ENCODE results near the gene SKP2. TPM values are rescaled to one million over a fixed set of nuclear protein-coding genes. Genes with fewer than 3 reads are reported as not detected.

Gene SKP2
- total and polyA plus RNA-seq, 12 donors: 2.9 to 52.1 (median 13.7) TPM

DNA sequence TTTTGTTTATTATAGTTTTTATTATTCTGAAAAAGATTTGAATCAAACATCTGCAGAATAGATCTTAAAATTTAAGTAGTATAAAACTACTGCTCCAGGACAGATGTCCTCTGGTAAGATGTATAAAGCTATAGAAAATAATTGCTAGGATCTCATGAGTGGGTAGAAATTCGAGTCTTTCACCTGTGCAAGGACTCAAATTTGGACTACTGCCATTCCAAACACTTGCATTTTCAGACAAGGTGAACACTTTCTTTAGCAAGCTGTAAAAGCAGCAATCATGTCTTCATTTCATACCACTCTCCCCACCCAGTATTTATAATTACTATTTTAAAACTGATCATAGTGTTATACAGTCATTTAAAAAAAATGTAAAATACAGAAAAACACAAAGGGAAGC, 20.7 kb downstream of the SKP2 start:
- peaks cover 0 to 9% of the 10 kb centered on the region in 2 donors for H3K4me1 ChIP-seq (replicated peaks in 1 of 2)
- TF ChIP-seq CTCF (IDR thresholded peaks at IDR 0.05): no peak
- TF ChIP-seq POLR2A (IDR thresholded peaks at IDR 0.05): no peak
- no peak for DNase-seq
- no peaks in the 10 kb centered on the region for H3K27me3 ChIP-seq
- no peaks in the 10 kb centered on the region for H3K9me3 ChIP-seq (replicated peaks in 1 of 3)
- H3K4me3 ChIP-seq: no peak overlapping the region
- peaks cover 0 to 68% of the 10 kb centered on the region in 2 donors for H3K36me3 ChIP-seq (replicated peaks in 1 of 2)
- intact Hi-C loops (cut with DNase I): loop anchor here in 1 of 2 donors (10.0 kb wide), 1 partner anchor 222 kb away; no protein-coding TSS in a partner anchor
- WGBS, 4 donors: 50 to 67% (median 63%) methylated on average over 1 of the region's 1 CpG
- H3K27ac ChIP-seq: no peak overlapping the region

DNA sequence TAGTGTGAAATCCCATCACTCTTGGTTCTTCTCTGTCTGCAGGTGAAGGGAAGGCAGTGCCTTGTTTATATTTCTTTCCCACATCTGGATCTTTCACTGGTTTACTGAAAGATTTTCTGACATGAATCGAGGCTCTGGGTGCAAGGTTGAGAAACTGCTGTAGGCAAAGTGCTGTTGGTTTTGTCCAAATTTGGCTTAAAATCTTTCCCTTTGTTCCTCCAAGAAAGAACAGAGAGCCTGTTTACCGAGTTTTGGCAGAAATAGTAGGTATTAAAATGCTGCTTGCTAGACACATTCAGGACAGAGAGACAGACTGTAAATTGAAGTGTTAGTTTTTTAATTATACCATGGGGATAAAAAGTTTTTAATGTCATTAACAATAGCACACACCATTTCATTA, 21.5 kb downstream of the SKP2 start:
- DNase-seq: no peak
- H3K9me3 ChIP-seq (replicated peaks in 1 of 3): no peaks in the 10 kb centered on the region
- intact Hi-C loops (cut with DNase I): loop anchor here in 1 of 2 donors (10.0 kb wide), 1 partner anchor 221 kb away; no protein-coding TSS in a partner anchor
- peaks cover 0 to 9% of the 10 kb centered on the region in 2 donors for H3K4me1 ChIP-seq (replicated peaks in 1 of 2)
- no peak overlapping the region for H3K4me3 ChIP-seq
- no peaks in the 10 kb centered on the region for H3K27me3 ChIP-seq
- WGBS, 4 donors: 79 to 86% (median 81%) methylated on average over 2 of the region's 2 CpGs
- no peak for TF ChIP-seq POLR2A (IDR thresholded peaks at IDR 0.05)
- no peak for TF ChIP-seq CTCF (IDR thresholded peaks at IDR 0.05)
- H3K27ac ChIP-seq: no peak overlapping the region
- H3K36me3 ChIP-seq (replicated peaks in 1 of 2): peaks cover 0 to 64% of the 10 kb centered on the region in 2 donors

DNA sequence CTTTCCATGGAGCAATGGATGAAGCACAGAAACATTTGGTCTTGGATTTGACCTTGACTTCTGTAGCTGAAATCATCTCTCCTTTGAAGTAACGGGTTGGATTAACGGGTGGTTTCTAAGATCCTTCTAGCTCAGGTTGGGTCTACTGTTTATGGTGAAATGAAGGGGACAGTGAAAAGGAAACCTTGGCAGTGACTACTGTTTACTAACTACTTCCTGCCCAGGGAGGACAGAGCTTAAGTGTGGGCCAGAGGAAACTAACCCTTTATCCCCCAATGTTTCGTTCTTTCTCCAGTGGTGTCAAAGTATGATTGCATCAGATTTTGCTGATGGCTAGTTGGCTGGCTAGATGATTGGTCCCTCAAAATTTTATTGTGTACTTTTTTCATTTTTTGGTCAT, 22.2 kb downstream of the SKP2 start:
- Histone ChIP-seq H3K9me3 (replicated peaks in 1 of 3) (no peaks in the 10 kb centered on the region), H3K36me3 (replicated peaks in 1 of 2) (peaks cover 0 to 57% of the 10 kb centered on the region in 2 donors), H3K27ac (no peak overlapping the region), H3K27me3 (no peaks in the 10 kb centered on the region), H3K4me3 (no peak overlapping the region), H3K4me1 (replicated peaks in 1 of 2) (peaks cover 0 to 9% of the 10 kb centered on the region in 2 donors)
- no peak for DNase-seq
- WGBS, 4 donors: 44 to 62% (median 56%) methylated on average over 3 of the region's 3 CpGs
- no peak for TF ChIP-seq CTCF (IDR thresholded peaks at IDR 0.05)
- TF ChIP-seq POLR2A (IDR thresholded peaks at IDR 0.05): no peak
- intact Hi-C loops (cut with DNase I): loop anchor here in 1 of 2 donors (10.0 kb wide), 1 partner anchor 221 kb away; no protein-coding TSS in a partner anchor

- Histone ChIP-seq H3K4me3 (no peak overlapping the region), H3K36me3 (replicated peaks in 1 of 2) (peaks cover 0 to 55% of the 10 kb centered on the region in 2 donors), H3K27me3 (no peaks in the 10 kb centered on the region), H3K4me1 (replicated peaks in 1 of 2) (peaks cover 0 to 9% of the 10 kb centered on the region in 2 donors), H3K9me3 (replicated peaks in 1 of 3) (no peaks in the 10 kb centered on the region), H3K27ac (no peak overlapping the region)
- WGBS, 4 donors: 86 to 94% (median 93%) methylated on average over 5 of the region's 5 CpGs
- intact Hi-C loops (cut with DNase I): loop anchor here in 1 of 2 donors (5.0 to 10.0 kb wide), 2 partner anchors 220 to 522 kb away; no protein-coding TSS in a partner anchor
- DNase-seq: no peak
- TF ChIP-seq CTCF (IDR thresholded peaks at IDR 0.05) (no peak), POLR2A (IDR thresholded peaks at IDR 0.05) (no peak)
Observed at GRCh38 chr5:36175043-36175442, 23.1 kb downstream of the SKP2 start.

Data from adrenal gland (tissue), 12 donors.